ENCODE data around the gene FOXP2.

The FOXP2 gene

DNA sequence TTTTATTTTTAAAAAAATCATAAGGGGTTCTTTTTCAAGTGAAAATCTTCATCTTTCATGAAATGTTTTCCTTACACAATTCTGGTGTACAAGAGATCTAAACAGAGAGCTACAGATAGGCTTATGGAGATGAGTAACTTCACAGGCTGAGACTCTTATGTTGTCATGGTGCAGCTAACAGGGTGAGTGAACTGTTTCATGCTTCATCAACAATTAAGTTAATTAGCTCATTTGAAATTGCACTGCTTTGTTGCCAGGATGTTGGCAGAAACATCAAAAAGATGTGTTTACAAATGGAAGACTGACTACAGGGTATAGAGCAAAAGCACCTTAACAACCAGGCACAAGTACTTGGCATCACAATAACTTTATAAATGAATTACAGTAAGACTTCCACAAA, 230.8 kb downstream of the FOXP2 start:
- no peaks in the 10 kb centered on the region for H3K9me3 ChIP-seq (ENCODE audit: control insufficient read depth in 5 of 5, low read length in 5 of 5)
- no peaks in the 10 kb centered on the region for H3K27me3 ChIP-seq (ENCODE audit: control insufficient read depth in 5 of 5, insufficient read depth in 4 of 5, low read length in 5 of 5)
- H3K27ac ChIP-seq (ENCODE audit: low read depth, low read length) = no peak overlapping the region
- H3K9ac ChIP-seq (ENCODE audit: low read length in 5 of 5) = no peak overlapping the region
- no peaks in the 10 kb centered on the region for H3K4me1 ChIP-seq (ENCODE audit: control insufficient read depth in 5 of 5, insufficient read depth in 5 of 5, low read length in 5 of 5)
- peaks cover 0 to 4% (median 0%) of the 10 kb centered on the region in 5 donors for H3K36me3 ChIP-seq (ENCODE audit: control insufficient read depth in 5 of 5, insufficient read depth in 5 of 5, low read length in 5 of 5)
- H3K4me3 ChIP-seq (ENCODE audit: low read depth in 1 of 5, low read length in 5 of 5) = no peak overlapping the region

DNA sequence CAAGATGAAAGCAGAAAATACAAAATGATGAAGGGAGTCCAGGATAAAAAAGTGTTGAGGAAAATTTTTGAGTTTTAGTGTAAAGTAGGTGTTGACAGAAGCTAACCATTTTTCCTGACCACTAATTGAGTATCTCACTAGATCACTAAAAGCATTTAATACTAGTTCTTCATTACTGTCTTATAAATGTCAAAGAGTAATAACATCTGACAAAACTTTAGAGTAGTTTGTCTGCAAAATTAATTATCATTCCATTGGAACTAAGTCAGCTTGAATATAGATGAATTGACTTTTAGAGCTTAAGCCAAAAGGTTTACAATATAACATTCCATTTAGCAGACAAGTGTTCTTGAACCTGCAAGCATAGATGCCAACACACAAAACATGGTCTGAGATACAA, 232.9 kb downstream of the FOXP2 start:
- Histone ChIP-seq H3K9ac (ENCODE audit: low read length in 5 of 5) (no peak overlapping the region), H3K9me3 (ENCODE audit: control insufficient read depth in 5 of 5, low read length in 5 of 5) (no peaks in the 10 kb centered on the region), H3K4me3 (ENCODE audit: low read depth in 1 of 5, low read length in 5 of 5) (no peak overlapping the region), H3K27me3 (ENCODE audit: control insufficient read depth in 5 of 5, insufficient read depth in 4 of 5, low read length in 5 of 5) (no peaks in the 10 kb centered on the region), H3K36me3 (ENCODE audit: control insufficient read depth in 5 of 5, insufficient read depth in 5 of 5, low read length in 5 of 5) (no peaks in the 10 kb centered on the region), H3K27ac (ENCODE audit: low read depth, low read length) (no peak overlapping the region), H3K4me1 (ENCODE audit: control insufficient read depth in 5 of 5, insufficient read depth in 5 of 5, low read length in 5 of 5) (no peaks in the 10 kb centered on the region)

DNA sequence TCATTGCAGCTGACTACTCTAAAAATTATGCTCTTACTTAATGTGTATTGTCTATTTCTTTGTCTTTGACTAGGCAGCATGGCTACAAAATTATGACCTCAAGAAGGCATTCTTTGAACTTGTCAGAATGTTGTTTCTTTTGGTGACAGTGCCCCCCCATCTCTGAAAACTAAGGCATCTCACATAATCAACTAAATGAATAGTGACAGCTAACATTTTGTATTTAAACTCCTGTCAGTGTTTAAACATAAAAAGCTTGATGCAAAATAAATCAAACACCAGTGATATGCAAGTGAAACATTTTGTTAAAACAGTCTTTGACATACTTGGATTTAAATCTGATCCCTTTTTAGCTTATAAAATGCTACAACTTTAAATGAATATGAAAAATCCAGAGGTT, 233.5 kb downstream of the FOXP2 start:
- H3K4me3 ChIP-seq (ENCODE audit: low read depth in 1 of 5, low read length in 5 of 5) = no peak overlapping the region
- no peaks in the 10 kb centered on the region for H3K36me3 ChIP-seq (ENCODE audit: control insufficient read depth in 5 of 5, insufficient read depth in 5 of 5, low read length in 5 of 5)
- H3K27ac ChIP-seq (ENCODE audit: low read depth, low read length) = no peak overlapping the region
- H3K9ac ChIP-seq (ENCODE audit: low read length in 5 of 5) = no peak overlapping the region
- H3K4me1 ChIP-seq (ENCODE audit: control insufficient read depth in 5 of 5, insufficient read depth in 5 of 5, low read length in 5 of 5) = no peaks in the 10 kb centered on the region
- no peaks in the 10 kb centered on the region for H3K27me3 ChIP-seq (ENCODE audit: control insufficient read depth in 5 of 5, insufficient read depth in 4 of 5, low read length in 5 of 5)
- H3K9me3 ChIP-seq (ENCODE audit: control insufficient read depth in 5 of 5, low read length in 5 of 5) = no peaks in the 10 kb centered on the region

DNA sequence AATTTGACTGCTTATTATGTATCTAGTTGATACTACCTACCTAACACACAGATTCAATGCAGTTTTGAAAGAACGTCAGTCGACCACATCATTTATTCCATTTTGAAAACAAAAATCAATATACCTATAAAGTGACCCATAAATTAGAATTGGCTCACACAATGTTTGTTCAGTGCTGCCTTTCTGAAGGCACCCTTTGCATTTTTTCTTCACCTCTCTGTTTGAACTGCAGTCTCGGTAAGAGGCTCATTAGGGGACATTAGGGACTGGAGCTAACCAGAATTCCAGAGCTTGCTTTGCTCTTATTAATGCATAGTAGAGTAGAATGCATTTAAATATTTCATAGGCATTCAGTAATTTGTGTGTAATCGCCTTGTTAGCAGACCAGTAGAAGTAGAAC, 234.1 kb downstream of the FOXP2 start:
- Histone ChIP-seq H3K27me3 (ENCODE audit: control insufficient read depth in 5 of 5, insufficient read depth in 4 of 5, low read length in 5 of 5) (no peaks in the 10 kb centered on the region), H3K9ac (ENCODE audit: low read length in 5 of 5) (no peak overlapping the region), H3K4me1 (ENCODE audit: control insufficient read depth in 5 of 5, insufficient read depth in 5 of 5, low read length in 5 of 5) (no peaks in the 10 kb centered on the region), H3K36me3 (ENCODE audit: control insufficient read depth in 5 of 5, insufficient read depth in 5 of 5, low read length in 5 of 5) (no peaks in the 10 kb centered on the region), H3K27ac (ENCODE audit: low read depth, low read length) (no peak overlapping the region), H3K4me3 (ENCODE audit: low read depth in 1 of 5, low read length in 5 of 5) (no peak overlapping the region), H3K9me3 (ENCODE audit: control insufficient read depth in 5 of 5, low read length in 5 of 5) (no peaks in the 10 kb centered on the region)

DNA sequence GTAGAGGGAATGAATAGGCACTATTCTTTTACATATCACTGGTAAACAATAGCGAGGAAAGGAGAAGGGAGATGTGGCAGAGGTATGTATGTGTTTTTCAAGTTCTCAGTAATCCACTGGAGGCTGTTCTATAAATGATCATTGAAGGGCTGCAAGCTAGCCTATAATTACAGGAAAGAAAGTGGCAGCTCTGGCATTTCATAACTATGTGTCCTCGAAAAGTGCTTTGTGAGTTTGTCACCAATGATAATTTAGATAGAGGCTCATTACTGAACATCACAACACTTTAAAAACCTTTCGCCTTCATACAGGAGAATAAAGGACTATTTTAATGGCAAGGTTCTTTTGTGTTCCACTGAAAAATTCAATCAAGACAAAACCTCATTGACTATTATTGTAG, 235.1 kb downstream of the FOXP2 start:
- H3K9ac ChIP-seq (ENCODE audit: low read length in 5 of 5) = no peak overlapping the region
- H3K36me3 ChIP-seq (ENCODE audit: control insufficient read depth in 5 of 5, insufficient read depth in 5 of 5, low read length in 5 of 5) = no peaks in the 10 kb centered on the region
- H3K9me3 ChIP-seq (ENCODE audit: control insufficient read depth in 5 of 5, low read length in 5 of 5) = no peaks in the 10 kb centered on the region
- no peaks in the 10 kb centered on the region for H3K27me3 ChIP-seq (ENCODE audit: control insufficient read depth in 5 of 5, insufficient read depth in 4 of 5, low read length in 5 of 5)
- H3K4me3 ChIP-seq (ENCODE audit: low read depth in 1 of 5, low read length in 5 of 5) = no peak overlapping the region
- H3K4me1 ChIP-seq (ENCODE audit: control insufficient read depth in 5 of 5, insufficient read depth in 5 of 5, low read length in 5 of 5) = no peaks in the 10 kb centered on the region
- H3K27ac ChIP-seq (ENCODE audit: low read depth, low read length) = no peak overlapping the region

DNA sequence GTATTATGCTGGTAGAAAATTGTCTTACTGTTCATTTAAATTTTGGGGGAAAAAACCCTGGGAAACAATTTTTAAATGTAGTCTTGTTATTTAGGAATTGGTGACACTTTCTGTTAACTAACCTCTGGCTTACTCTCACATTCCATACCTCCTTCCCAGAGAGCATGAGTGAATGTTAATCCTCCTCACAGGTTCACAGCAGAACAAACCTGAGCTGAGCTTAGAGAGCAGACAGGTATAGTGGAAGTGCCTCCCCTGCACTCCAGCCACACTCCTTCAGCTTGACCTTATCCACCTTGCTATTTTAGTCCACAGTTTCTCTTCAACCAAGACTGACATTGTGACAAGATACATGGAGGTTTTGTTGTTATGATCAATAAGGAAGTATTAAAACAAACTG, 235.9 kb downstream of the FOXP2 start:
- Histone ChIP-seq H3K36me3 (ENCODE audit: control insufficient read depth in 5 of 5, insufficient read depth in 5 of 5, low read length in 5 of 5) (no peaks in the 10 kb centered on the region), H3K9ac (ENCODE audit: low read length in 5 of 5) (no peak overlapping the region), H3K27ac (ENCODE audit: low read depth, low read length) (no peak overlapping the region), H3K27me3 (ENCODE audit: control insufficient read depth in 5 of 5, insufficient read depth in 4 of 5, low read length in 5 of 5) (no peaks in the 10 kb centered on the region), H3K4me3 (ENCODE audit: low read depth in 1 of 5, low read length in 5 of 5) (no peak overlapping the region), H3K9me3 (ENCODE audit: control insufficient read depth in 5 of 5, low read length in 5 of 5) (no peaks in the 10 kb centered on the region), H3K4me1 (ENCODE audit: control insufficient read depth in 5 of 5, insufficient read depth in 5 of 5, low read length in 5 of 5) (no peaks in the 10 kb centered on the region)

DNA sequence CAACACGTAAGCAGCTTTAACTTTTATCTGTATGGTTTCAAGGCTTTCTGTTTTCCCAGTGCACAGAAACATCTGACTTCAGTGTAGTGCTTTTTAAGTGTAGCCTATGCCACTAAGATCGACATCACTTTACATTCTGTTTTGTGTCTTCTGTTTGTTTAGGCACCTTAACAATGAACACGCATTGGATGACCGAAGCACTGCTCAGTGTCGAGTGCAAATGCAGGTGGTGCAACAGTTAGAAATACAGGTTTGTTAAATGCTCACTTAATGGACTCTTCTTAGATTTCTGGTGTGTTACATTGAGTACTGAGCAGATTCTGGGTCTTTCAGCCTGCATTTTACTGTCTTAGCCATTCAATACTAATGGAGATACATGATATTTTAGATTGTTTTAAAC, 237.4 kb downstream of the FOXP2 start:
- Histone ChIP-seq H3K4me3 (ENCODE audit: low read depth in 1 of 5, low read length in 5 of 5) (no peak overlapping the region), H3K9me3 (ENCODE audit: control insufficient read depth in 5 of 5, low read length in 5 of 5) (no peaks in the 10 kb centered on the region), H3K9ac (ENCODE audit: low read length in 5 of 5) (no peak overlapping the region), H3K27ac (ENCODE audit: low read depth, low read length) (no peak overlapping the region), H3K27me3 (ENCODE audit: control insufficient read depth in 5 of 5, insufficient read depth in 4 of 5, low read length in 5 of 5) (no peaks in the 10 kb centered on the region), H3K36me3 (ENCODE audit: control insufficient read depth in 5 of 5, insufficient read depth in 5 of 5, low read length in 5 of 5) (no peaks in the 10 kb centered on the region), H3K4me1 (ENCODE audit: control insufficient read depth in 5 of 5, insufficient read depth in 5 of 5, low read length in 5 of 5) (peaks cover 0 to 2% (median 0%) of the 10 kb centered on the region in 5 donors)

DNA sequence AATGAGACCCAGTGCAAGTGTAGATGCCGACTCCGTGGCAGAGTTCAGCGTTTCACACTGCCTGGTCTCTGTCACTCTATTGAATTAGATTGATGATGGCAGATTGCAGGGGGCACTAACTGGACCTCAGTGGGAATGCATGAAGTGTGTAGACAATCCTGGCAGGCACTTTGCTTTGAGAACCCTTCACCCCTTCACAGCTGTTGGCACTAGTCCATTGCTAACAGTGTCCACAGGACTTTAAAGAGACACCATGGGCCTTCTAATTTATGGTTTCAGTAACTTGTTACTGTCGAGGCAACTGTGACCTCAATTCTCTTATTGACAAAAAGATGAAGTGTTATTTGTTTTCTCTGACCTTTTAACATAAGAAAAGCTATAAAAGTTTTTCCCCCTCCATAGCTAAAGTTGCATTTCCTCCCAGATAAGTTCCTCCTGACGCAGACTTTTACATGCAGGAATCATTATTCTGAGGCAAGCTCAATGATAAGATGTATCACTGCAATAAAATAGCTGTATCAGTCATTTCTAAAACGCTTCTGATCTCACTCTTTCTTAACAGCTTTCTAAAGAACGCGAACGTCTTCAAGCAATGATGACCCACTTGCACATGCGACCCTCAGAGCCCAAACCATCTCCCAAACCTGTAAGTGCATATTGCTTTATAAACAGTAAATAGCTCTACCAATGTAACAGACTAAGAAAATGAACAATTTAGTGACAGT, 238.9 kb downstream of the FOXP2 start:
- Histone ChIP-seq H3K27ac (ENCODE audit: low read depth, low read length) (no peak overlapping the region), H3K4me3 (ENCODE audit: low read depth in 1 of 5, low read length in 5 of 5) (no peak overlapping the region), H3K9ac (ENCODE audit: low read length in 5 of 5) (no peak overlapping the region), H3K4me1 (ENCODE audit: control insufficient read depth in 5 of 5, insufficient read depth in 5 of 5, low read length in 5 of 5) (peaks cover 0 to 6% (median 5%) of the 10 kb centered on the region in 5 donors), H3K36me3 (ENCODE audit: control insufficient read depth in 5 of 5, insufficient read depth in 5 of 5, low read length in 5 of 5) (no peaks in the 10 kb centered on the region), H3K27me3 (ENCODE audit: control insufficient read depth in 5 of 5, insufficient read depth in 4 of 5, low read length in 5 of 5) (no peaks in the 10 kb centered on the region), H3K9me3 (ENCODE audit: control insufficient read depth in 5 of 5, low read length in 5 of 5) (no peaks in the 10 kb centered on the region)

DNA sequence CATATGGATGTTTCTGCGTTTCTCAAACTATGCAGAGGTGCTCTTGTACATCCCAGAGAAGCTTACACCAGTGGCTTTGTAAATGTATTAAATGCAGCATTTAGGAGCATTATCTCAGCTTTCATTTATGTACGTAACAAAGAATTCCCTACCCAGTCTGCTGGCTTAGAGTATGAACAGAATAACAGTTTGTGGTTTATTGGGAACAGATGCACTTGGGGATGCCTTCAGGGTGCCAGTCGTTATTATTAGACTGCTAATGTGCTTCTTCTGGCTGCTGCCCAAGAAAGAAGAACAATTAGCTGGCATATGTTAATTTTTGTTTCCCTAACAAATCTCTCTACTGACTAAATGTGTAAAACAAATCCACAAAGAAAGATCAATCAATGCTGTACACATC, 241.9 kb downstream of the FOXP2 start:
- Histone ChIP-seq H3K27ac (ENCODE audit: low read depth, low read length) (no peak overlapping the region), H3K4me3 (ENCODE audit: low read depth in 1 of 5, low read length in 5 of 5) (no peak overlapping the region), H3K27me3 (ENCODE audit: control insufficient read depth in 5 of 5, insufficient read depth in 4 of 5, low read length in 5 of 5) (no peaks in the 10 kb centered on the region), H3K9ac (ENCODE audit: low read length in 5 of 5) (no peak overlapping the region), H3K36me3 (ENCODE audit: control insufficient read depth in 5 of 5, insufficient read depth in 5 of 5, low read length in 5 of 5) (peaks cover 0 to 6% (median 0%) of the 10 kb centered on the region in 5 donors), H3K9me3 (ENCODE audit: control insufficient read depth in 5 of 5, low read length in 5 of 5) (no peaks in the 10 kb centered on the region), H3K4me1 (ENCODE audit: control insufficient read depth in 5 of 5, insufficient read depth in 5 of 5, low read length in 5 of 5) (peaks cover 0 to 6% (median 5%) of the 10 kb centered on the region in 5 donors)

DNA sequence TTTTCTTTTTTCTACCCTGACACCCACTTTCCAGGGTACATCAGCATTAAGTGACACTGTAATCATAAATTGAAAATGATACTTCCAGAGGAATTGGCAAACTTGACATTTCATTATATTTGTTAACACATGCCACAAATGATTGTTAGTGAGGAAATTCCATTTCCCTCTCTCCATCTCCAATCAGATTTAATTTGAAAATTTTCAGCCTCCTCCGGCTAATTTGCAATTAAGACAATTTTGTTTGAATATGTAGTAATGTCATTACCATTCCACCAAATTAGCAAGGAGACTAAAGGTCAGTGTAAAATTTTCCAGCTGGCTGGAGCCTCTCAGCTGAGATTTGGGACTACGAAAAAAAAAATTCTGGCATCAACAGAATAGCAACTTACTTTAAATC, 242.7 kb downstream of the FOXP2 start:
- Histone ChIP-seq H3K4me1 (ENCODE audit: control insufficient read depth in 5 of 5, insufficient read depth in 5 of 5, low read length in 5 of 5) (peaks cover 0 to 6% (median 5%) of the 10 kb centered on the region in 5 donors), H3K9ac (ENCODE audit: low read length in 5 of 5) (no peak overlapping the region), H3K9me3 (ENCODE audit: control insufficient read depth in 5 of 5, low read length in 5 of 5) (no peaks in the 10 kb centered on the region), H3K27me3 (ENCODE audit: control insufficient read depth in 5 of 5, insufficient read depth in 4 of 5, low read length in 5 of 5) (no peaks in the 10 kb centered on the region), H3K4me3 (ENCODE audit: low read depth in 1 of 5, low read length in 5 of 5) (no peak overlapping the region), H3K36me3 (ENCODE audit: control insufficient read depth in 5 of 5, insufficient read depth in 5 of 5, low read length in 5 of 5) (peaks cover 0 to 6% (median 0%) of the 10 kb centered on the region in 5 donors), H3K27ac (ENCODE audit: low read depth, low read length) (no peak overlapping the region)
